Activated naive CD8-positive, alpha-beta T cell treated with anti-CD3 and anti-CD28 coated beads, Interleukin-2, amount 50 U/mL, for 24 hours (primary cell): ENCODE data around the gene IBSP.

Experiments
- ATAC-seq: fragments of 150-1000 bp; cut with Tn5 transposase; one replicate; pipeline ENCODE4 v1.10.0; 2021
- DNase-seq: peaks from one replicate; pipeline ENCODE4 v3.0.0; 2021
- H3K27ac Mint-ChIP-seq: one replicate; pipeline ENCODE4 v1.8.0; 2021; ENCODE audit warnings: mild to moderate bottlenecking, mixed read lengths
- H3K27me3 Mint-ChIP-seq: one replicate; pipeline ENCODE4 v1.8.0; 2021; ENCODE audit warnings: mixed read lengths
- H3K36me3 Mint-ChIP-seq: one replicate; pipeline ENCODE4 v1.8.0; 2021; ENCODE audit warnings: low read depth, mixed read lengths
- H3K4me1 Mint-ChIP-seq: one replicate; pipeline ENCODE4 v1.8.0; 2021; ENCODE audit warnings: mixed read lengths
- H3K4me3 Mint-ChIP-seq: one replicate; pipeline ENCODE4 v1.8.0; 2021; ENCODE audit warnings: mild to moderate bottlenecking, moderate library complexity, mixed read lengths
- H3K9me3 Mint-ChIP-seq: one replicate; pipeline ENCODE4 v1.8.0; 2021; ENCODE audit warnings: mixed read lengths

Gene IBSP

DNA sequence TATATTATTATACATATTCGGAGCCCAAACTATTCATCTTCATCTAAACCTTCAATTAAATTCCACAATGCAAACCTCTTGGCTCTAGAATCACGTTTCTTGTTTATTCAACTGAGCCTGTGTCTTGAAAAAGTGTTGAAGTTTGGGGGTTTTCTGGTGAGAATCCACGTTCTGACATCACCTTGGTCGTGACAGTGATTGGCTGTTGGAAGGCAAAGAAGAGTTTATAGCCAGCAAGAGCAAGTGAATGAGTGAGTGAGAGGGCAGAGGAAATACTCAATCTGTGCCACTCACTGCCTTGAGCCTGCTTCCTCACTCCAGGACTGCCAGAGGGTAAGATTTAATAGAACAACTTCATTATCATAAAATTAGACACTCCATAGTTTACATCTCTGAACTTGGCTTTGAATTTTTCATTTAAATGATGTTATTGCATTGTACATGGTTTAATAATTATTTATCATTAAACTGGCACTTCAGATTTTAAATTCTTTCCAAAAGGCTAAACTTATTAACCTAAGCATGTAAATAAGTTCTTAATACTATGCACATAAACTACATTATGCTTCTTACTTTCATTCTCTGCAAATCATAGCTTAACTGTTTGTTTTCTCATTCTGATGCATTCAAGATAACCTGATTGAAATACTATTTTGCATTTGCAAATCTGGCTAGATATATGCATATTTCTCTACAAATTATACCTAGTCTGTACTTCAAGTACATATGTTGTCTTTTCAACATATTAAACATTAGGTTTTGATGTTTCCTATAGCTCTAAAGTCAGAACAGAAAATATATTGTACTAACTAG, at the start of gene IBSP:
Gene IBSP (plus strand): TSS at position 254 of the 813 bp plus-strand sequence. CDS start 2,808 bp downstream, outside the sequence.
- ATAC-seq (no peak), DNase-seq (no peak)
- no peaks in the 10 kb centered on the region for H3K27me3 Mint-ChIP-seq
- H3K36me3 Mint-ChIP-seq, result no peaks in the 10 kb centered on the region
- no peak within 1 kb of the TSS for H3K27ac Mint-ChIP-seq
- no peaks in the 10 kb centered on the region for H3K9me3 Mint-ChIP-seq
- H3K4me3 Mint-ChIP-seq, result no peak within 1 kb of the TSS
- no peaks in the 10 kb centered on the region for H3K4me1 Mint-ChIP-seq

DNA sequence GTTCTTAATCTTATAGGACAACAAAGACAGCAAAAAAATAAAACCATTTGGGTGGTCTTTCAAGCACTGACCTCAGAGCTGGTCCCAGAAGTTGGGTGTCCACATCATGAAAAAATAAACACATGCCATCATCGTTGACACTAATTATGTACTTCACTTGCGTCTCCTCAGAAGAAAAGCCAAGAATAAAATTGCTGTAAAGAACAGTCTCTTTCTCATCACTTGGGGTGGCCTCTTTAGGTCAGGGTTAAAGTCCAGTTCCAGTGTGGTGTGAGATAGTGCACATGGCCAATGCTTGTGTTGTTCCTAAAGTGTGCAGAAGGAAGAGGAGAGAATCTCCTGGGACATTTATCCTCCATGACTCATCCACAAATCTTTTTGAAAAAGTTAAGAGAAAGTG, 49.5 kb upstream of the IBSP start:
- no peaks in the 10 kb centered on the region for H3K36me3 Mint-ChIP-seq
- ATAC-seq (no peak), DNase-seq (no peak)
- no peaks in the 10 kb centered on the region for H3K27me3 Mint-ChIP-seq
- no peaks in the 10 kb centered on the region for H3K4me1 Mint-ChIP-seq
- no peak overlapping the region for H3K4me3 Mint-ChIP-seq
- no peak overlapping the region for H3K27ac Mint-ChIP-seq
- peaks cover 4% of the 10 kb centered on the region for H3K9me3 Mint-ChIP-seq

DNA sequence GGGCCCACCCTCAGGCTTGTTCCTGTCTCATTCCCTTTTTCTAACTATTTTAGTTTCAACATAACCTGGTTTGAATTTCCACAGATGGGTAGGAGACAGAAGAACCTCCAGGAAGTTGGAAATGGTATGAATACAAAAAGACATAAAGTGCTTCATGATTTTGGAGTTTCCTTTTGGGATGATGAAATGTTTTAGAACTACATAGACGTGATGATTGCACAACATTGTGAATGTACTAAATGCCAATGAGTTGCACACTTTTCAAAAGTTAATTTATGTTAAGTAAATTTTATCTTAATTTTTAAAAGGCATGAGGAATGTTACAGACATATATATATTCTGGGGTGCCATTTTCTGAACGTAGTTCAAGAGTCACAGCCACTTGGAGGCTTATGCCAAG, 41.1 kb upstream of the IBSP start:
- no peaks in the 10 kb centered on the region for H3K9me3 Mint-ChIP-seq
- no peak overlapping the region for H3K27ac Mint-ChIP-seq
- H3K4me3 Mint-ChIP-seq, result no peak overlapping the region
- H3K36me3 Mint-ChIP-seq, result no peaks in the 10 kb centered on the region
- no peaks in the 10 kb centered on the region for H3K4me1 Mint-ChIP-seq
- DNase-seq, result no peak
- no peak for ATAC-seq
- peaks cover 3% of the 10 kb centered on the region for H3K27me3 Mint-ChIP-seq

GRCh38 chr4:87762311-87762710, 37.0 kb upstream of the IBSP start:
- Mint-ChIP-seq H3K4me1 (no peaks in the 10 kb centered on the region), H3K9me3 (no peaks in the 10 kb centered on the region), H3K27me3 (peaks cover 1% of the 10 kb centered on the region), H3K36me3 (no peaks in the 10 kb centered on the region), H3K4me3 (no peak overlapping the region), H3K27ac (no peak overlapping the region)
- no peak for ATAC-seq
- DNase-seq, result no peak

- ATAC-seq, result no peak
- Mint-ChIP-seq H3K27ac (no peak overlapping the region), H3K4me1 (no peaks in the 10 kb centered on the region), H3K27me3 (no peaks in the 10 kb centered on the region), H3K9me3 (no peaks in the 10 kb centered on the region), H3K4me3 (no peak overlapping the region), H3K36me3 (no peaks in the 10 kb centered on the region)
- no peak for DNase-seq
Measured at GRCh38 chr4:87781569-87781968, 17.8 kb upstream of the IBSP start.

DNA sequence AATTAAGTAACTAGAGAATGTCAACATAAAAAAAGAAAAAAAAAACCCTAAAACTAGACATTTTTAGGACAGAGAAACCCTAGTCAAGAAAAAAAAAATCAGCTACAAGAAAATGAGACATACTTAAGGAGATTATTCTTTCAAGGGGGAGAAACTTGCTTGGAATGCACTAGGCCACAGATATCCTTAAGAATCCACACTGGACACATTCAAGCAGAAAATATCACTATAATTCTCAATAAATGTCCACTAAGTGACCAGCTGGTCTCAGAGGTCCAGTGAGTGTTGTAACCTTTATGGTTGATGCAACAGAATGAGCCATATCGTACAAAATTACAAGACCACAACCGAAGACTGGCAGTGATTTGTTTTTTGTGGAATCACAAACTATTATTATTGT, 15.6 kb upstream of the IBSP start:
- no peak for DNase-seq
- no peak overlapping the region for H3K4me3 Mint-ChIP-seq

DNA sequence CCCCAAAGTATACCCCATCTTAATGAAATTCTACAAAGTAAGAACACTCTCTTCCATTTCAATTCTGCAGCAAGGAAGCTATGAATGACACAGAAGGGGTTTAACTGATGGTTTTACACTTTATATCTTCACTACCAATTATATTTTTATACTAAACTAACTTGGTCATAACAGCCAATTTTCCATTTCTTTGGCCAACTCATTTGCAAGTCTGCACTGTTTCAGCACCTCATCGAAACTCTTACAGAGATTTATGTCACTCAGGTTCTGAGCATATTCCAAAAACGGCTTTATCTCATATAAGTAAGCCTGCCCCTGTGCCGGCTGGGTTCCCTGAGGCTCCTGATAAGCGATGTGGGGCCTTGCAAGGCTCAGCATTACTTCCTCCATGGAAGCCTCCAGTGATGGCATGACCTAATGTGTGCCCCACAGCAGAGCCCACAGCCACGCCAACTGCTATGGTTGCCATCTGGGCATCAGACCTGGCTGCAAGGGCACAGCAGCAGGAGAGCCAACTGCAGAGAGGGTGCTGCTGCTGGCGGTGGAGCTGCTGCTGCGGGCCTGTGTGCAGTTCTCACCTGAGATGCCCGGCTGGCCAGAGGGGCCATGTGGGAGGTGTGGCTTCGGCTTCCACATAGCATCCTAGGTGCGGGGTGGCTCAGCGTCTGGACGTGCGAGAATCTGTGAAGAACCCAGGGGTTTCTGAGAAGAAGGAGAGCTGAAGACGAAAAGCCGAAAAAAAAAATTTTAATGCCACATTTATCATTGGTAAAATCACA, 13.4 kb upstream of the IBSP start:
- H3K36me3 Mint-ChIP-seq, result no peaks in the 10 kb centered on the region
- DNase-seq (no peak), ATAC-seq (no peak)
- H3K4me1 Mint-ChIP-seq, result no peaks in the 10 kb centered on the region
- no peak overlapping the region for H3K27ac Mint-ChIP-seq
- H3K27me3 Mint-ChIP-seq, result no peaks in the 10 kb centered on the region
- H3K9me3 Mint-ChIP-seq, result no peaks in the 10 kb centered on the region
- no peak overlapping the region for H3K4me3 Mint-ChIP-seq

More for the DNA sequence above, 15.6 kb upstream of the IBSP start:
- no peaks in the 10 kb centered on the region for H3K36me3 Mint-ChIP-seq
- H3K27me3 Mint-ChIP-seq, result no peaks in the 10 kb centered on the region
- no peak overlapping the region for H3K27ac Mint-ChIP-seq
- H3K4me1 Mint-ChIP-seq, result no peaks in the 10 kb centered on the region
- no peaks in the 10 kb centered on the region for H3K9me3 Mint-ChIP-seq
- no peak for ATAC-seq

DNA sequence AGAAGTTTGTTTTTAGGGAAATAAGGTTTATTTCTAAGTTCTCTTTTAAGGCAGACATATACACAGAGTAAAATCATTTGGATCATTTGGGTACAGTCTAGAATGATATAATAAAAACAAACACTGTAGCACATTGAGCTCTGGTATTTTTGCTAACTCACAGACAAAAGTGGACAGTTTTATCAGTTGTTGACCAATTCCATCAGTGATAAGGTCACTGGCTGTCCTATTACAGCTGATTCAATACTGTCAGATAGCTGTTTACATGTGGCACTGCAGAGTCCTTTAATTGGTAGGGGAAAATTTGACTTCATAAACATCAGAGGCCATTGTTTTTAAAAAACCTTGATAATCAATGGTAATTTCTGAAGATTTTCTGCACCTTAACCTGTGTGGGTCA, 3.5 kb downstream of the IBSP start:
- no peak for ATAC-seq
- H3K27me3 Mint-ChIP-seq, result no peaks in the 10 kb centered on the region
- no peak overlapping the region for H3K27ac Mint-ChIP-seq
- H3K4me1 Mint-ChIP-seq, result no peaks in the 10 kb centered on the region
- no peaks in the 10 kb centered on the region for H3K9me3 Mint-ChIP-seq
- H3K4me3 Mint-ChIP-seq, result no peak overlapping the region
- DNase-seq, result no peak
- no peaks in the 10 kb centered on the region for H3K36me3 Mint-ChIP-seq

DNA sequence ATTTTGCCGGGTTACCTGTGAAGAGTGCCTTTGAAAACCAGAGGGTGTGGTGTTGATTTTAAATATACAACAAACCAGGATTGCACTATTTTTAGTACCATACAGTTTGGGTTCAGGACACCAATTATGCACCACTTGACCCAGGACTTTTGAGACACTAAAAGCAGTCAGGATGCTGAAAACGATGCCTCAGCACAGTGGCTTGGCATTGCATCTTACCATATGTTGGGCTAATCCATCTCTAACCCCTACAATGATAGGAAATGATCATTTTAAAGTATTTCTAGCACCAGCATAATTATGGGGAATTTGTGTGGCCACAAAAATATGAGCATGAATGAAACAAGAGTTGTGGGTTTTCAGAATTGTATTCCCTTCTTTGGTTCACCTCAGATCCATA, 4.1 kb downstream of the IBSP start:
- Mint-ChIP-seq H3K36me3 (no peaks in the 10 kb centered on the region), H3K27ac (no peak overlapping the region), H3K27me3 (no peaks in the 10 kb centered on the region), H3K9me3 (no peaks in the 10 kb centered on the region), H3K4me1 (no peaks in the 10 kb centered on the region), H3K4me3 (no peak overlapping the region)
- no peak for ATAC-seq
- DNase-seq, result no peak

DNA sequence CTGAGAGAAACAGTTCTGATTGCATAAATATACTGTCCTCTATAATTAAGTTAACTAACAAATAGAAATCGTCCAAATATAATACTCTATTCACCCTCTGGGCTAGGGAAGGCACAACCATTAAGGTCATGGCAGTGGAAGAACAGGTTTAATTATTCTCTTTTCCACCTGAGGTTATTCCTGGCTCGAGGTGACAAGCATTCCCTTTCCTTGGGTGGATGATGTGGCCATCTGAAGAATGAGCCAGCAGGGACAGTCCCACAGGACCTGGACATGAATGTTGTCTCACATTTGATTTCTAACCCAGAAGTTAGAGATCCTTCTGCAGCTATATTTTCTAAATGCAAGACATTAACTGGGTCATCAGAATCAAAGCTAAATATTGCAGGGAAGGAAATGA, 5.5 kb downstream of the IBSP start:
- DNase-seq (no peak), ATAC-seq (no peak)
- no peaks in the 10 kb centered on the region for H3K4me1 Mint-ChIP-seq
- H3K27ac Mint-ChIP-seq, result no peak overlapping the region
- no peaks in the 10 kb centered on the region for H3K9me3 Mint-ChIP-seq
- no peaks in the 10 kb centered on the region for H3K27me3 Mint-ChIP-seq
- no peaks in the 10 kb centered on the region for H3K36me3 Mint-ChIP-seq
- no peak overlapping the region for H3K4me3 Mint-ChIP-seq

- no peaks in the 10 kb centered on the region for H3K36me3 Mint-ChIP-seq
- H3K9me3 Mint-ChIP-seq, result no peaks in the 10 kb centered on the region
- no peak overlapping the region for H3K27ac Mint-ChIP-seq
- no peaks in the 10 kb centered on the region for H3K4me1 Mint-ChIP-seq
- ATAC-seq (no peak), DNase-seq (no peak)
- no peaks in the 10 kb centered on the region for H3K27me3 Mint-ChIP-seq
- no peak overlapping the region for H3K4me3 Mint-ChIP-seq
Measured at GRCh38 chr4:87805971-87806370, 6.6 kb downstream of the IBSP start.

GRCh38 chr4:87806520-87806919, 7.2 kb downstream of the IBSP start:
- Mint-ChIP-seq H3K4me3 (no peak overlapping the region), H3K4me1 (no peaks in the 10 kb centered on the region), H3K27ac (no peak overlapping the region), H3K27me3 (no peaks in the 10 kb centered on the region), H3K9me3 (no peaks in the 10 kb centered on the region), H3K36me3 (no peaks in the 10 kb centered on the region)
- ATAC-seq (no peak), DNase-seq (no peak)

- Mint-ChIP-seq H3K4me1 (no peaks in the 10 kb centered on the region), H3K36me3 (no peaks in the 10 kb centered on the region), H3K27ac (no peak overlapping the region), H3K4me3 (no peak overlapping the region), H3K9me3 (no peaks in the 10 kb centered on the region), H3K27me3 (no peaks in the 10 kb centered on the region)
- no peak for DNase-seq
- ATAC-seq, result no peak
Measured at GRCh38 chr4:87807402-87807801, 8.0 kb downstream of the IBSP start.

GRCh38 chr4:87811977-87812376, 12.6 kb downstream of the IBSP start:
- Mint-ChIP-seq H3K27ac (no peak overlapping the region), H3K27me3 (no peaks in the 10 kb centered on the region), H3K4me3 (no peak overlapping the region), H3K9me3 (no peaks in the 10 kb centered on the region), H3K36me3 (no peaks in the 10 kb centered on the region), H3K4me1 (no peaks in the 10 kb centered on the region)
- no peak for ATAC-seq
- DNase-seq, result no peak

DNA sequence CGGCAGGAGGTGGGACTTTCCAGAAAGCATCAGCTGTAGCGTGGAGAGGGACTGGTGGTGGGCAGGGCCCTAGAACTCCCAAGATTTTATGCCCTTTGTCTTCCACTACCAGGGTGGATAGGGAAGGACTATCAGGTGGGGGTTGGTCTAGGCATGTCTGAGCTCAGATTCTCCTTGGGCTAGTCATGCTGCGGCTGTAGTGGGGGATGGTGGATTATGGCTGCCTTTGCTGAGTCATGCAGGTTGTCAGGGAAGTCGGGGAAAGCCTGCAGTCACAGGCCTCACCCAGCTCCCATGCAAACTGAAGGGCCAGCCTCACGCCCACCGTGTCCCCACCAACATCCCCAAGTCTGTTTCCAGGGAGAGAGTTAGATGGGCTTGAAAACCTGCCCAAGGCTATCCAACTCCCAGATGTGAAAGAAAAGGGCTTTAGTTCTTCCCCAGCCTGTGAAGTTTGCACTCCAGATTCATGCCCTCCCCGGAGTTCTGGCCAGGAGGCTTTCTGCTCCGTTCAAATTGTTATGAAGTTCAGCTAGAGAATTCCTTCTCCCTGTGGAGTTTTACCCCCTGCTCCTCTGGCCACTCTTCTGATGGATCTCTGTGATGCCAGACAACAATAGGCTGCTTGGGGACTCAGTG, 20.0 kb downstream of the IBSP start:
- H3K27ac Mint-ChIP-seq, result no peak overlapping the region
- ATAC-seq, result no peak
- DNase-seq, result no peak
- H3K27me3 Mint-ChIP-seq, result peaks cover 15% of the 10 kb centered on the region
- no peaks in the 10 kb centered on the region for H3K9me3 Mint-ChIP-seq
- H3K4me3 Mint-ChIP-seq, result no peak overlapping the region
- H3K36me3 Mint-ChIP-seq, result no peaks in the 10 kb centered on the region
- no peaks in the 10 kb centered on the region for H3K4me1 Mint-ChIP-seq
